ENCODE measurements around the gene ASTN2.

GRCh38 chr9:116934131-116934530 lies 480.7 kb downstream of the ASTN2 start:
- TF ChIP-seq, protein P1, sequence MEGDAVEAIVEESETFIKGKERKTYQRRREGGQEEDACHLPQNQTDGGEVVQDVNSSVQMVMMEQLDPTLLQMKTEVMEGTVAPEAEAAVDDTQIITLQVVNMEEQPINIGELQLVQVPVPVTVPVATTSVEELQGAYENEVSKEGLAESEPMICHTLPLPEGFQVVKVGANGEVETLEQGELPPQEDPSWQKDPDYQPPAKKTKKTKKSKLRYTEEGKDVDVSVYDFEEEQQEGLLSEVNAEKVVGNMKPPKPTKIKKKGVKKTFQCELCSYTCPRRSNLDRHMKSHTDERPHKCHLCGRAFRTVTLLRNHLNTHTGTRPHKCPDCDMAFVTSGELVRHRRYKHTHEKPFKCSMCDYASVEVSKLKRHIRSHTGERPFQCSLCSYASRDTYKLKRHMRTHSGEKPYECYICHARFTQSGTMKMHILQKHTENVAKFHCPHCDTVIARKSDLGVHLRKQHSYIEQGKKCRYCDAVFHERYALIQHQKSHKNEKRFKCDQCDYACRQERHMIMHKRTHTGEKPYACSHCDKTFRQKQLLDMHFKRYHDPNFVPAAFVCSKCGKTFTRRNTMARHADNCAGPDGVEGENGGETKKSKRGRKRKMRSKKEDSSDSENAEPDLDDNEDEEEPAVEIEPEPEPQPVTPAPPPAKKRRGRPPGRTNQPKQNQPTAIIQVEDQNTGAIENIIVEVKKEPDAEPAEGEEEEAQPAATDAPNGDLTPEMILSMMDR (IDR thresholded peaks at IDR 0.05; ENCODE audit: low read depth, low read length, missing input control), result no peak
- TF ChIP-seq EGR1 (IDR thresholded peaks at IDR 0.05; ENCODE audit: low read depth in 2 of 2) (no peak), RAD21 (IDR thresholded peaks at IDR 0.05) (no peak), GABPA (IDR thresholded peaks at IDR 0.05 in 1 of 2, conservative IDR thresholded peaks at IDR 0.05 in 1 of 2) (no peak), SP1 (IDR thresholded peaks at IDR 0.05) (no peak), TAF1 (conservative IDR thresholded peaks at IDR 0.05) (no peak), YY1 (IDR thresholded peaks at IDR 0.05) (no peak), JUND (IDR thresholded peaks at IDR 0.05) (no peak)
- TF ChIP-seq, protein P2, sequence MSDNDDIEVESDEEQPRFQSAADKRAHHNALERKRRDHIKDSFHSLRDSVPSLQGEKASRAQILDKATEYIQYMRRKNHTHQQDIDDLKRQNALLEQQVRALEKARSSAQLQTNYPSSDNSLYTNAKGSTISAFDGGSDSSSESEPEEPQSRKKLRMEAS (IDR thresholded peaks at IDR 0.05), result no peak
- TF ChIP-seq, protein P3, sequence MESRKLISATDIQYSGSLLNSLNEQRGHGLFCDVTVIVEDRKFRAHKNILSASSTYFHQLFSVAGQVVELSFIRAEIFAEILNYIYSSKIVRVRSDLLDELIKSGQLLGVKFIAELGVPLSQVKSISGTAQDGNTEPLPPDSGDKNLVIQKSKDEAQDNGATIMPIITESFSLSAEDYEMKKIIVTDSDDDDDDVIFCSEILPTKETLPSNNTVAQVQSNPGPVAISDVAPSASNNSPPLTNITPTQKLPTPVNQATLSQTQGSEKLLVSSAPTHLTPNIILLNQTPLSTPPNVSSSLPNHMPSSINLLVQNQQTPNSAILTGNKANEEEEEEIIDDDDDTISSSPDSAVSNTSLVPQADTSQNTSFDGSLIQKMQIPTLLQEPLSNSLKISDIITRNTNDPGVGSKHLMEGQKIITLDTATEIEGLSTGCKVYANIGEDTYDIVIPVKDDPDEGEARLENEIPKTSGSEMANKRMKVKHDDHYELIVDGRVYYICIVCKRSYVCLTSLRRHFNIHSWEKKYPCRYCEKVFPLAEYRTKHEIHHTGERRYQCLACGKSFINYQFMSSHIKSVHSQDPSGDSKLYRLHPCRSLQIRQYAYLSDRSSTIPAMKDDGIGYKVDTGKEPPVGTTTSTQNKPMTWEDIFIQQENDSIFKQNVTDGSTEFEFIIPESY (IDR thresholded peaks at IDR 0.05), result no peak
- TF ChIP-seq, protein P4, sequence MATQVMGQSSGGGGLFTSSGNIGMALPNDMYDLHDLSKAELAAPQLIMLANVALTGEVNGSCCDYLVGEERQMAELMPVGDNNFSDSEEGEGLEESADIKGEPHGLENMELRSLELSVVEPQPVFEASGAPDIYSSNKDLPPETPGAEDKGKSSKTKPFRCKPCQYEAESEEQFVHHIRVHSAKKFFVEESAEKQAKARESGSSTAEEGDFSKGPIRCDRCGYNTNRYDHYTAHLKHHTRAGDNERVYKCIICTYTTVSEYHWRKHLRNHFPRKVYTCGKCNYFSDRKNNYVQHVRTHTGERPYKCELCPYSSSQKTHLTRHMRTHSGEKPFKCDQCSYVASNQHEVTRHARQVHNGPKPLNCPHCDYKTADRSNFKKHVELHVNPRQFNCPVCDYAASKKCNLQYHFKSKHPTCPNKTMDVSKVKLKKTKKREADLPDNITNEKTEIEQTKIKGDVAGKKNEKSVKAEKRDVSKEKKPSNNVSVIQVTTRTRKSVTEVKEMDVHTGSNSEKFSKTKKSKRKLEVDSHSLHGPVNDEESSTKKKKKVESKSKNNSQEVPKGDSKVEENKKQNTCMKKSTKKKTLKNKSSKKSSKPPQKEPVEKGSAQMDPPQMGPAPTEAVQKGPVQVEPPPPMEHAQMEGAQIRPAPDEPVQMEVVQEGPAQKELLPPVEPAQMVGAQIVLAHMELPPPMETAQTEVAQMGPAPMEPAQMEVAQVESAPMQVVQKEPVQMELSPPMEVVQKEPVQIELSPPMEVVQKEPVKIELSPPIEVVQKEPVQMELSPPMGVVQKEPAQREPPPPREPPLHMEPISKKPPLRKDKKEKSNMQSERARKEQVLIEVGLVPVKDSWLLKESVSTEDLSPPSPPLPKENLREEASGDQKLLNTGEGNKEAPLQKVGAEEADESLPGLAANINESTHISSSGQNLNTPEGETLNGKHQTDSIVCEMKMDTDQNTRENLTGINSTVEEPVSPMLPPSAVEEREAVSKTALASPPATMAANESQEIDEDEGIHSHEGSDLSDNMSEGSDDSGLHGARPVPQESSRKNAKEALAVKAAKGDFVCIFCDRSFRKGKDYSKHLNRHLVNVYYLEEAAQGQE (IDR thresholded peaks at IDR 0.05), result no peak

Data from liver (tissue), 3 donors.